ENCODE measurements around the gene BTG2. TPM values are rescaled to one million over a fixed set of nuclear protein-coding genes. Genes with fewer than 3 reads are reported as not detected.

The BTG2 gene
- total RNA-seq, 1 donor from 2014 or later = 110 TPM

- no peaks in the 10 kb centered on the region for H3K27me3 Mint-ChIP-seq
- DNase-seq (ENCODE audit: low spot score, unreplicated experiment) = no peak
- peaks cover 22% of the 10 kb centered on the region for H3K4me1 Mint-ChIP-seq (ENCODE audit: low read depth)
- TF ChIP-seq CTCF (IDR thresholded peaks at IDR 0.05; ENCODE audit: unreplicated experiment) = no peak
- no peak overlapping the region for H3K27ac Mint-ChIP-seq
- no peaks in the 10 kb centered on the region for H3K9me3 Mint-ChIP-seq (ENCODE audit: low read depth)
- H3K36me3 Mint-ChIP-seq (ENCODE audit: insufficient read depth) = no peaks in the 10 kb centered on the region
- no peak overlapping the region for H3K4me3 Mint-ChIP-seq (ENCODE audit: low read depth)
Measured at GRCh38 chr1:203271018-203271743, 34.1 kb upstream of the BTG2 start.

- no peak for DNase-seq (ENCODE audit: low spot score, unreplicated experiment)
- H3K27ac Mint-ChIP-seq = no peak overlapping the region
- no peak overlapping the region for H3K4me3 Mint-ChIP-seq (ENCODE audit: low read depth)
- H3K27me3 Mint-ChIP-seq = no peaks in the 10 kb centered on the region
- TF ChIP-seq CTCF (IDR thresholded peaks at IDR 0.05; ENCODE audit: unreplicated experiment) = no peak
- no peaks in the 10 kb centered on the region for H3K36me3 Mint-ChIP-seq (ENCODE audit: insufficient read depth)
- no peaks in the 10 kb centered on the region for H3K9me3 Mint-ChIP-seq (ENCODE audit: low read depth)
- H3K4me1 Mint-ChIP-seq (ENCODE audit: low read depth) = peaks cover 21% of the 10 kb centered on the region
Measured at GRCh38 chr1:203271962-203272632, 33.2 kb upstream of the BTG2 start.

GRCh38 chr1:203272633-203273205, 32.6 kb upstream of the BTG2 start:
- H3K4me3 Mint-ChIP-seq (ENCODE audit: low read depth) = no peak overlapping the region
- no peak for DNase-seq (ENCODE audit: low spot score, unreplicated experiment)

GRCh38 chr1:203273206-203273868, 32.0 kb upstream of the BTG2 start:
- H3K4me1 Mint-ChIP-seq (ENCODE audit: low read depth) = peaks cover 21% of the 10 kb centered on the region
- H3K9me3 Mint-ChIP-seq (ENCODE audit: low read depth) = no peaks in the 10 kb centered on the region
- peak; percentile 98 for TF ChIP-seq CTCF (IDR thresholded peaks at IDR 0.05; ENCODE audit: unreplicated experiment)
- H3K27ac Mint-ChIP-seq = peak overlapping the region; percentile 91
- peak; percentile 90 for DNase-seq (ENCODE audit: low spot score, unreplicated experiment)
- H3K4me3 Mint-ChIP-seq (ENCODE audit: low read depth) = peak overlapping the region; percentile 21
- no peaks in the 10 kb centered on the region for H3K27me3 Mint-ChIP-seq
- no peaks in the 10 kb centered on the region for H3K36me3 Mint-ChIP-seq (ENCODE audit: insufficient read depth)

More at GRCh38 chr1:203272633-203273205, 32.6 kb upstream of the BTG2 start:
- Mint-ChIP-seq H3K27me3 (no peaks in the 10 kb centered on the region), H3K27ac (no peak overlapping the region), H3K4me1 (ENCODE audit: low read depth) (peaks cover 18% of the 10 kb centered on the region), H3K36me3 (ENCODE audit: insufficient read depth) (no peaks in the 10 kb centered on the region), H3K9me3 (ENCODE audit: low read depth) (no peaks in the 10 kb centered on the region)
- TF ChIP-seq CTCF (IDR thresholded peaks at IDR 0.05; ENCODE audit: unreplicated experiment) = no peak

Measured in progenitor cell of endocrine pancreas (in vitro differentiated cells).